Activated T-cell treated with anti-CD3 and anti-CD28 coated beads, Interleukin-2, amount 50 U/mL, for 72 hours (primary cell): ENCODE measurements around the gene FMOD. TPM values are rescaled to one million over a fixed set of nuclear protein-coding genes. Genes with fewer than 3 reads are reported as not detected.
A peak's percentile ranks its signal among the peaks of the same experiment; 100 is the strongest.

Experiments
- ATAC-seq, 2 donors: fragments of 150-1000 bp; cut with Tn5 transposase; replicated peaks in 1 of 2; 2 replicates each; pipeline ENCODE4 v1.10.0; 2021; ENCODE audit warnings: moderate library complexity in 2 of 2, mild to moderate bottlenecking in 1 of 2
- DNase-seq, 2 donors: peaks; one replicate each; pipeline ENCODE4 v3.0.0; 2021 to 2022; ENCODE audit warnings: mixed read lengths in 1 of 2
- H3K27ac Mint-ChIP-seq: one replicate; pipeline ENCODE4 v1.8.0; 2022; ENCODE audit warnings: mild to moderate bottlenecking, moderate library complexity, mixed read lengths
- H3K27me3 Mint-ChIP-seq: one replicate; pipeline ENCODE4 v1.8.0; 2022; ENCODE audit warnings: low read depth, mixed read lengths
- H3K36me3 Mint-ChIP-seq, 2 donors: one replicate each; pipeline ENCODE4 v1.8.0; 2022; ENCODE audit warnings: mixed read lengths in 2 of 2, mild to moderate bottlenecking in 1 of 2; ENCODE audit not compliant: insufficient read depth in 2 of 2
- H3K4me1 Mint-ChIP-seq: one replicate; pipeline ENCODE4 v1.8.0; 2022; ENCODE audit warnings: low read depth, mixed read lengths
- H3K4me3 Mint-ChIP-seq, 2 donors: one replicate each; pipeline ENCODE4 v1.8.0; 2022; ENCODE audit warnings: mild to moderate bottlenecking in 2 of 2, mixed read lengths in 2 of 2, moderate library complexity in 2 of 2
- H3K9me3 Mint-ChIP-seq, 2 donors: one replicate each; pipeline ENCODE4 v1.8.0; 2022; ENCODE audit warnings: mixed read lengths in 2 of 2
- total RNA-seq, 2 donors: library from RNA; stranded (reverse); gene quantifications; one replicate each; pipeline ENCODE4 v1.2.3, GENCODE V29; 2022

The FMOD gene
- total RNA-seq, 2 donors from 2014 or later, result 1.00 to 2.2 TPM

DNA sequence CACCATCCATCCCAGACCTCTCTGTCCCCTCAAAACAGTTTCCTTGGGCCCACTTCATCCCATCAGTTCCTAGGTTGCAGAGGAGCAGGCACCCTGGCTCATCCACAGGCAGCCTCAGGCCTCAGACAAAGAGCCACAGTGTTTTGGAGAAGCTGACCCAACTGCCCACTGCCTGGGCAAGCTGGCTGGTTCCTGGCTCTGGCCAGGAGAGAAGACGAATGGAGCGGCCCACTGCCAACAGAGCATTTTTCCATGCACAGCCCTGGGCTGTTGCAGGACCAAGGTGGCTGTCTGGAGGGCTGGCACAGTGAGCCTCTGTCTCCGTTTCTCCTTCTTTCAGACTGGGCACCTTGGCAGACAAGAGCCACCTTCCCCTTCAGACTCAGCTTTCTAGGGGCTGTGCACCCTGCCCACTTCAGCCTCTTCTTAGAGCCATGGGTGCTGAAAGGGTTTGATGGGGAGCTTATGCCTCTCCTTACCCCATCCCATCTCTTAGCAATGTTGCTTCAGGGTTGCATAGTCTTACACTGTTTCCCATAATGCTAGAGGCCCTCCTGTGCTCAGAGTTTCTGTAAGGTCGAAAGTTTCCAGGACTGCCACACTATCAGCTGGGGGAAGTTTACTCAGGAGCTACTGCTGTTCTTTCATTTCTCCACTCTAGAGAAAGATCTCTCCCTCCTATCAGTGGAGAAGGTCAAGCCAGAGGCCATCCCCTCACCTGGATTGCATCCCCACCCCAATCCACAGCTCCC lies 973 bp downstream of the FMOD start:
- no peak for DNase-seq
- H3K4me3 Mint-ChIP-seq, result peak overlapping the region in 1 of 2 donors; percentile 60
- no peak overlapping the region for H3K27ac Mint-ChIP-seq

DNA sequence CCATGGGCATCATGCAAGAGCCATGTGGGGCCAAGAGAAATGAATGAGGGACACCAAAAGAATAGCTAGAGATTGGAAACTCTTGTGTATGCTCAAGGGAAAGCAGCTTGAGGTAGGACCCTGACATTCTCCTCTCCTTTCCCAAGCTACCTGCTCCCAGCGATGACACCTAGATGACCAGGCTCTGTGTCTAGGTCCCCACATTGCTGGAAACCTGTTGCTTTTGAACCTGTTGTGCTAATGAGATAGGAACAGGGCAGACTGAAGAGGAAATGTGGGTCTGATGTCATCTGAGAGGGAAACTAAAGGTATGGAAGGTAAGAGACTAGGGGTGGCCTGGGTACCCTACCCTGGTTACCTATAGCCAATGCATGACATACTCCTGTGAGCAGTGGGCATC lies 1.8 kb downstream of the FMOD start:
- Mint-ChIP-seq H3K4me1 (peaks cover 19% of the 10 kb centered on the region), H3K27ac (no peak overlapping the region), H3K27me3 (peaks cover 33% of the 10 kb centered on the region), H3K9me3 (no peaks in the 10 kb centered on the region), H3K4me3 (no peak overlapping the region), H3K36me3 (no peaks in the 10 kb centered on the region)
- no peak for DNase-seq
- ATAC-seq, result no peak

More for the DNA sequence above, 973 bp downstream of the FMOD start:
- no peaks in the 10 kb centered on the region for H3K9me3 Mint-ChIP-seq
- ATAC-seq, result no peak
- peaks cover 34% of the 10 kb centered on the region for H3K27me3 Mint-ChIP-seq
- H3K4me1 Mint-ChIP-seq, result peaks cover 19% of the 10 kb centered on the region
- H3K36me3 Mint-ChIP-seq, result no peaks in the 10 kb centered on the region

DNA sequence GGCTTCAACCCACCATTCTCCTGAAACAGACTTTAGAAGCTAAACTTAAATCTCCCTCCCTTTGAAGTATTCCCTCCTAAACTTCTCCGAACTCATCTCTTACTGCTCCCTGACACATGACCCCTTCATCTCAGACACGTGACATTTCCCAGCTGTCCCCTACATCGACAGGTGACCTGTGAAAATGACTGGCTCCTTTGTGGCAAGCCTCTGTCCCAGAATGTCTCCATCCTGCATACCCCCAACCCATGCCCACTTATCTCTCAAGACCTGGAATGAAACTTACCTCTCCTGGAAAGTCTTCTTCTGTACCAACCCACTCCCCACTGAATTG lies 4.2 kb downstream of the FMOD start:
- no peaks in the 10 kb centered on the region for H3K36me3 Mint-ChIP-seq
- H3K9me3 Mint-ChIP-seq, result no peaks in the 10 kb centered on the region
- peaks cover 24% of the 10 kb centered on the region for H3K27me3 Mint-ChIP-seq
- H3K4me1 Mint-ChIP-seq, result peaks cover 17% of the 10 kb centered on the region
- DNase-seq, result no peak
- H3K4me3 Mint-ChIP-seq, result no peak overlapping the region
- no peak for ATAC-seq
- no peak overlapping the region for H3K27ac Mint-ChIP-seq

DNA sequence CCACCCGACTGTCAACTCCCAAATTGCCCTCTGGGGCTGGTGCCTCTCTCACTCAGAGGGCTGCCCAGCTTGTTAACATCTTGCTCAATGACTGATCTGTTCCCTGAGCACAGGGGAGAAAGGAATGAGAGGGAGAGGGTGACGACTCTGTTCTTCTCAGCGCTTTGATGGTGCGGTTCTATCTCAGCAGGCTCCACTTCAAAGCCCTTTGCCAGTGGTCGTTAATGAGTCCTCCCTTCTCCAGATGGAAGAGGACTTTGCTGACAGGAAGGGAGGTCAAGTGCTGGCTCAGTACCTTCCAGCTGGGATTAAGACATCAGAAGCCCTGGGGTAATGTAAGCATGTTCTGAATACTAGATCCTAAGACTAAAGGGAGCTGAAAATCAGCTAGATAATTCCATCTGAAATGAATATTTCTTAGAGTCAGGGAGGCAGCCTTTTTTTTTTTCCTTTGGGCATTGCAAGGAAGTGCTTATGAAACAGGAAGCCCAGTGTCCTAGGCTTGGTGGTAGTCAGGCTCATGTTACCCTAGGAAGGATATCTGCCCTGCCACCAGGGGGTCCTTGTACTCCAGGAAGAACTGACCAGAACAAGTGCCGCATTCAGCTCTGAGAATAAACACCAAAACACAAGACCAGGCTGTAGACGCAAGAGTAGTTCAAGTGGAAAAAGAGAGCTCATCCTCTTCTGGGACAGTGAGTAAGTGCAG lies 4.7 kb downstream of the FMOD start:
- no peaks in the 10 kb centered on the region for H3K36me3 Mint-ChIP-seq
- DNase-seq, result no peak
- no peak for ATAC-seq
- H3K27me3 Mint-ChIP-seq, result peaks cover 27% of the 10 kb centered on the region
- H3K27ac Mint-ChIP-seq, result no peak overlapping the region
- H3K9me3 Mint-ChIP-seq, result no peaks in the 10 kb centered on the region
- peaks cover 12% of the 10 kb centered on the region for H3K4me1 Mint-ChIP-seq
- H3K4me3 Mint-ChIP-seq, result no peak overlapping the region

DNA sequence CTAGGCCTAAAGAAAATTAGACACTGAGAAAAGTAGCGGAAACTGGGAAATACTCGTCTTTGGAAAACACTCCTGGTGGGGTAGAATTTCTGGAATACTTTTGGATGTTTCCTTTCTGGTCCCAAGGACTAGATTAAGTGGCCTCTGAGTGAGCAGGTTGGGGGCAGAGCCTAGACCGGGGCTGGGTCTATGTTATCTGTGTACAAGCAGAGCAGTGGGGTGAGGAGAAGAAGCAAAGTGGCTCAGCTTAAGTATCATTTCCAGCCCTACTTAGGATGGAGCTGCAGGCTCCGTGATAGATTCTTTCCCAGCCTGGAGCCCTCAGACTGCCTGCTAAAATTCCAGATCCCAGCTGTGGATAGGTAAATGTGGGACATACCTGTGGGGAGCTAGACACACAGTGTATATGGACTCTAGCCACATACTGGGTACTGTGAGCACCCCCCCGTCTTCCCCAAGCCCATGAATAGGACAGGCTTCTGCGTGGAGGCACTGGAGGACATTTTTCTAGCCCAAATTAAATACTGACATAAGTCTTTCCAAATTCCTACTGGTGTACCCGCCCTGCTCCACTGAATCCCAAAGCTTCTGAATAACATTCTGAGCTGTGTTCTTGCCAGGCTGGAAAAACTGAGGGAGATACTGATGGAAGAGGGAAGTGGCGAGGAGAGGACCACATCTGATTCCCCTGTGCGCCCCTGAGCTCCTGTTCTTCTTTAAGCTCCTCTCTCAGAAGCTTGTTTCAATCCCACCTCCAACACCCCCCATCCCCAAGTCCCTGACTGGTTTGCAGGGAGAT lies 6.8 kb downstream of the FMOD start:
- Mint-ChIP-seq H3K4me1 (peaks cover 10% of the 10 kb centered on the region), H3K9me3 (no peaks in the 10 kb centered on the region), H3K27me3 (peaks cover 37% of the 10 kb centered on the region), H3K4me3 (no peak overlapping the region), H3K36me3 (no peaks in the 10 kb centered on the region), H3K27ac (no peak overlapping the region)
- DNase-seq, result no peak
- ATAC-seq, result no peak

DNA sequence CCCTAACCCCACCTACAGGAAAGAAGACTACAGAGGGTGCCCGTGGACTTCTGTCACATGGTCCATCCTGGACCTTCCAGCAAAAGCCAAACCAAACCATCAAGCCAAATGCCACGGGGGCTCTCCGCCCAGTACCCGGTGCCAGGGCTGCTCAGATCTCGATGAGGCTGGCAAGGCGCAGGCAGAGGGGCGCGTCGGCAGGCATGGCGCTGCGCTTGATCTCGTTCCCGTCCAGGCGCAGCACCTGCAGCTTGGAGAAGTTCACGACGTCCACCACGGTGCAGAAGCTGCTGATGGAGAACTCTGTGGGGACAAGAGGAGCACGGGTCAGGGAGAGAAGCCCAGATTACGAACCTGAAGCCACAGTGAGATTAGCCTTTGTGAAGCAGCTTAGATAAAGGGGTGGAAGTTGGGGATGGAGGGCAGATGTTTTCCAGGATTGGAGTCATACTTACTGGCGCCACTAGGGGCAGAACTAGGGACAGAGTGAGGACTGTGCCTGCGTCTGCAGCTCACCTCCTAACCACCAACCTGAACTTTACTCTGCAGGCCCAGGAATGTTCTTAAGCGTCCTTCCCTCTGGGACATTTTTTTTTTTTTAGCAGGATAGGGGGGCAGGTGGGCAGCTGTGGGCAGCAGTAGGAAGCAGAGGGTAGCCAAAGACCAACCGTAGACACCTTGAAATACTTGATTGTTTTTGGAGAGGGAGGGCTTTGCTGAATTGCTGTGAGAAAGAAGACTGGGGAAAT lies 8.6 kb downstream of the FMOD start:
- peaks cover 21% of the 10 kb centered on the region for H3K27me3 Mint-ChIP-seq
- peak; percentile 51 to 61 for ATAC-seq
- no peaks in the 10 kb centered on the region for H3K9me3 Mint-ChIP-seq
- H3K4me3 Mint-ChIP-seq, result peak overlapping the region in 1 of 2 donors; percentile 15
- peak; percentile 35 to 42 for DNase-seq
- H3K36me3 Mint-ChIP-seq, result no peaks in the 10 kb centered on the region
- peaks cover 15% of the 10 kb centered on the region for H3K4me1 Mint-ChIP-seq
- no peak overlapping the region for H3K27ac Mint-ChIP-seq

DNA sequence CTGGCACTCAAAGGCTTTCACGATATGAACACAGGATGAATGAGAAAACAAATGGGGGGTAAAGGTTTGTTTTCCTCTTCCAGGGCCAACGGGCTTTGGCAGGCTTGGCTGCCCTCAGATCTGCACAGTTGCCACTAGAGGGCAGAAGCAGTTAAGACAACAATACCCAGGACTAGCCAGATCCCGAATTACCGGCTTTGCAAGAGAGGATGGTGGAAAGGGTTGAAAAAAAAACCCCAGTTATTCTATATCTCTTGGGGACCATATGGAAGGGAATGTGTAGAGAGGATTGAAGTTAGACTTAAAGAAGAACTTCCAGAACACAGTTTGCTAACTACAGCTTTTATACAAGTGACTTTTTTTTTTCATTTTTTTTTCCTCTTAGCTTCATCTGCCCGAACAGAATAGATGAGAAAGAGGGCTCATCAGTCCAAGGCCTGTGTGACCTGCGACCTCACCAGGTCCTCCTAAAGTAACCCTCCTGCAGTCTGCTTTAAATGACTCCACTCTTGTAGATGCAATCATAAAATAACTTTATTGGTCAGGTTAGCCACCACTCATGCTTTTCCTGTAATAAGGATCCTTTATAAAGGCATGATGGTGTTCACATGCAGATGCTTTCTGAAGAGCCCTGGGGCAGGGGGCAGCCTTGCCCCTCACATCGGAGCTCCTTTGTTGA lies 10.7 kb downstream of the FMOD start:
- H3K36me3 Mint-ChIP-seq, result no peaks in the 10 kb centered on the region
- ATAC-seq (peak; percentile 84), DNase-seq (peak; percentile 56 to 58)
- no peak overlapping the region for H3K4me3 Mint-ChIP-seq
- peaks cover 21% of the 10 kb centered on the region for H3K27me3 Mint-ChIP-seq
- H3K4me1 Mint-ChIP-seq, result peaks cover 22% of the 10 kb centered on the region
- no peaks in the 10 kb centered on the region for H3K9me3 Mint-ChIP-seq
- H3K27ac Mint-ChIP-seq, result no peak overlapping the region

DNA sequence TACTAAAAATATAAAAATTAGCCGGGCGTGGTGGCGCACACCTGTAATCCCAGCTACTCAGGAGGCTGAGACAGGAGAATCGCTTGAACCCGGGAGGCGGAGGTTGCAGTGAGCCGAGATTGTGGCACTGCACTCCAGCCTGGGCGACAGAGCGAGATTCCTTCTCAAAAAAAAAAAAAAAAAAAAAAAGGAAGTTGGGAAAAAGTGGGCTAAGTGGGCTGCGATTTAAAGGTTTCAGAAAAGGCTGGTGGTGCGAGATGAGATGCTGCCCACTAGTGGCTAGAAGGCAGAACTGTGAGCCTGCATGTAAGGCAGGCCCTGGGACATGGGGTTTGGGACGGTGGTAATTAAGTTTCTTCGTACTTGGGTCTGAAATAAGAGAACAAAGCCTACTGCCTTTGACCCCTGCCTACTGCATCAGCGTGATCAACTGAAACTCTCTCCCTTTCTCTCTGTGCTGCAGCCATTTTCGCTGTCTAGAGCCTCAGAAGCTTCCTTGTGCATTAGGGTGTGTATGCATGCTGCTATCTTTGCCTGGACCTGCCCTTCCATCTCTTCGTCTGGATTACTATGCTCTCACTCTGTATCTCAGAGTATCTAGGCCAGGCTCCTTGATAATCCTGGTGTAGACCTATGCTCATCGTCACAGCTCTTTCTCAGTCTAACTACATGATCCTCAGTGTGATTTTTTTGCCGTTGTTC lies 12.4 kb downstream of the FMOD start:
- H3K4me1 Mint-ChIP-seq, result peaks cover 22% of the 10 kb centered on the region
- no peaks in the 10 kb centered on the region for H3K36me3 Mint-ChIP-seq
- H3K9me3 Mint-ChIP-seq, result no peaks in the 10 kb centered on the region
- no peak overlapping the region for H3K27ac Mint-ChIP-seq
- no peak overlapping the region for H3K4me3 Mint-ChIP-seq
- DNase-seq (peak; percentile 60 to 61), ATAC-seq (peak; percentile 63 to 68)
- peaks cover 21% of the 10 kb centered on the region for H3K27me3 Mint-ChIP-seq

DNA sequence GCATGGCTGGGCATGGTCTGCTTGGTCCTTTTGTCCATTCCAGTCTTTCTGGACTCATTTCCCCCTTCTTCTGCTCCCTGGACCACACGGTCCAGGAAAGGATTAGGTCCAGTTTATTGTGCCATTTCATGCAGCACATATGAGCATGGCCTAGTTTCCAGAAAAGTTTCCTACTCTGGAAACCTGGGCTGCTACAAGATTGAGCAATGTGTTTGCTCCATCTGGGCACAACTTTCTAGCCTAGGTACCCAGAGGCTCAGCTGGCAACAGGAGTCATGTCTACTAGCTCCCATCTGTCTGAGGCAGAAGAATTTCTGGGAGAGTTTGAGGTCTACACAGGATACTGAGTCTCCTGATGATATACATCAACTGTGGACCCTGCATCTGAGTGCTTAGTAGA lies 14.8 kb downstream of the FMOD start:
- peaks cover 10% of the 10 kb centered on the region for H3K27me3 Mint-ChIP-seq
- no peak overlapping the region for H3K27ac Mint-ChIP-seq
- no peak for DNase-seq
- H3K9me3 Mint-ChIP-seq, result no peaks in the 10 kb centered on the region
- no peak overlapping the region for H3K4me3 Mint-ChIP-seq
- no peaks in the 10 kb centered on the region for H3K36me3 Mint-ChIP-seq
- ATAC-seq, result no peak
- peaks cover 22% of the 10 kb centered on the region for H3K4me1 Mint-ChIP-seq

DNA sequence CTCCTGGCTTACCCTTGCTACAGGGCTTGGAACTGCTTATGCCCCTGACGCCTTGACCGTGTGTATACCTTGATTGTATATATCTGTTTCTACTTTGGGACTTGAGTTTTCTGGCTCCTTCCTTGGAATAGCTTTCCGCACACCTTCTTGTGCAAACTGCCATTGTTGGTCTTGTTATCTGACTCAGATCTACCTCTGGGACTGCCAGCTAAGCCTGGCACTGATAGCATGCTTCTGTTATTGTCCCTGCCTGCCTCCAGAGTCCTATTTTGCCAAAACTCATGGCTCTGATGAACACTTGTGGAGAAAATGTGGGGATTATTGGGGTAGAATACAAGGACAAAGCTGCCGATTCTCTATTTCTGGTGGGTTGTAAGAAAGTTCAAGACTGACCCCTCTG lies 15.4 kb downstream of the FMOD start:
- H3K27ac Mint-ChIP-seq, result no peak overlapping the region
- no peak overlapping the region for H3K4me3 Mint-ChIP-seq
- H3K27me3 Mint-ChIP-seq, result peaks cover 4% of the 10 kb centered on the region
- DNase-seq (no peak), ATAC-seq (no peak)
- no peaks in the 10 kb centered on the region for H3K36me3 Mint-ChIP-seq
- H3K4me1 Mint-ChIP-seq, result peaks cover 21% of the 10 kb centered on the region
- no peaks in the 10 kb centered on the region for H3K9me3 Mint-ChIP-seq

DNA sequence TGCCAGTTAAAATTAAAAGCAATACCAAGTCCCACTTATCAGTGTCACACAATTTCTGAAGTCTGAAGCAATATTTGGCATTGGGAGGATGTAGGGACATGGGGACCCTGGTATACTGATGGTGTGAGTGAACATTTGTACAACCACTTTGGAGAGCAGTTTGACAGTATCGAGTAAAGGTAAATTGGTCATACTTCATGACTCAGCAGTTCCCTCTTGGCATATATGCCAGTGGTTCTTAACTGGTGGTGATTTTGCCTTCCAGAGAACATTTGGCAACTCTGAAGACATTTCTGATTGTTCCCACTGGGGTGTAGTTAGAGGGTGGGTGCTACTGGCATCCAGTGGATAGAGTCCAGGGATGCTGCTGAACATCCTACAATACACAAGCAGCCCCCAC lies 19.7 kb downstream of the FMOD start:
- H3K27me3 Mint-ChIP-seq, result no peaks in the 10 kb centered on the region
- H3K4me3 Mint-ChIP-seq, result no peak overlapping the region
- H3K36me3 Mint-ChIP-seq, result no peaks in the 10 kb centered on the region
- H3K4me1 Mint-ChIP-seq, result peaks cover 33% of the 10 kb centered on the region
- DNase-seq, result no peak
- no peaks in the 10 kb centered on the region for H3K9me3 Mint-ChIP-seq
- no peak overlapping the region for H3K27ac Mint-ChIP-seq
- no peak for ATAC-seq

DNA sequence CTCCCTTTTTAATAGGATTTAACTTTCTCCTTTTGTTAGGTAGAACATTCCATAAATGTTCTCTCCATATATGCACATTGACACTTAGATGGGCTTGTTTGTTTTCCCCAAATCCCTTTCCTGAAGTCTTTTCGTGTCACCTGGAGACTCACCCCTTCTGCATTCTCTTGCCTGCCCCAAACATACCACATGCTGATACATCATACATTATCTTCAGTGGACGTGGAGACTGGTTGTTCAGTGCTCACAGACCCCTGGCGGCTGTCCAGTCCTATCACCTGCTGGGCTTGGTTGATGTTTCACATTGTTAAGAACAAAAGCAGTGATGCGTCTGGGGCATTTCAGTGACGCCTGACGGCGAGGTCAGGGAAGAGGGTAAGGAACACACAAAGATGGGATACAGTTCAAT lies 22.2 kb downstream of the FMOD start:
- Mint-ChIP-seq H3K27me3 (no peaks in the 10 kb centered on the region), H3K9me3 (no peaks in the 10 kb centered on the region), H3K36me3 (no peaks in the 10 kb centered on the region), H3K4me1 (peaks cover 52% of the 10 kb centered on the region), H3K4me3 (peak overlapping the region; percentile 31 to 82), H3K27ac (no peak overlapping the region)
- ATAC-seq, result no peak
- no peak for DNase-seq
